Non-pigmented ciliary epithelial cell (primary cell): Measurements from ENCODE around the gene CLEC20A.

Experiments used
- DNase-seq: peaks from one replicate; pipeline ENCODE4 v3.0.0-alpha.2; 2010; ENCODE audit warnings: low read depth

The CLEC20A gene

DNA sequence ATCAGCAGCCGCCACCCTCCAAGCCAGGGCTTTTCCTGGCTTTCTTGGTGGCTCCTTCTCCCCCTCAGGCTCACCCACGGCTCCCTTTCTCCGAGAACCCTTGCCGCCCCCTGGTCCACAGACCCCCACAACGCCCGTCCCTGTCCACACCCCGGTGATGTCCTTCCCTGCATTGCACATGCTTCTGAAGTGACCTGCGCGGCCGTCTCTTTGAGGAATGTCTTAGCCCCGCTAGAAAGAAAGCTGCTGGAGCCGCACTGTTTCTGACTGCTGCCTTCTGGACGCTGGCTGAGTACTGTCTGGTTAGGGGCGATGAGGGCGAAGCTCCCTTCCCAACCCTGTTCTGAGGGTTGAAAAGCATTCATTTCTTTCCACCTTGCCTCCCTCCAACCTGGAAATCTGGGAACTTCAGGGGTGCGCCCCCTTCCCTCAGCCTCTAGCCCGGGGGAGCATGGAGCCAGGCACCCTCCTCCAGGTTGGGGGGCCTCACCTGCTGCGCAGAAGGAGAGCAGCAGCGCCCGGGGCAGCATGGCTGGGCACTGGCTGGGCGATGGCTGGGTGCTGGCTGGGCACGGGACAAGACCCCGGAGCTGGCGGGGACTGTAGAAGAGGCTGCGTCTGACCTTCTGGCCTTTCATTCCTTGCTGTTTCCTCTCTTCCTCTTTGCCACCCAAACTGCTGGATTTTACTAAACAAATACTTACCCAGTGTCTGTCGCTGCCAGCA is at the start of gene CLEC20A:
Gene CLEC20A, minus strand, starts transcription at position 555 of the 726 bp plus-strand sequence. Its CDS starts 25 bp downstream, at position 530.
- no peak for DNase-seq

DNA sequence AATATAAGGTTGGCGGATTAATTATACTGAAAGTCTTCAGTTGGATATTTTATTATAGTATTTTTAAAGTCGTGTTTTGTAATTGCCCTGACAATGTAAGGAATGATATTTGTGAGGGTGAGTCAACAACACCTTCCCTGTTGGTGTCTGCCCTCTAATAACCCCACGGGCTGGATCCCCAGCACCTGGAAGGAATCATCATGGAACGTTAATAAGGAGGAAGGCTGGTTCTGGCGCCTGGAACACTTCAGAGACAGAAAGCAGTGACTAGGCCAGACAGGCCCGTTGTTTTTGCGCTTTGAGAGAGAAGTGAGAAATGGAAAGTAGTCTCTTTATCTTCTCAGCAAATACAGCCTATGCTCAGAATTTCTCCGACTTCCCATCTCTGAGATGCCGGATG is 47.8 kb upstream of the CLEC20A start:
- DNase-seq, result no peak

DNA sequence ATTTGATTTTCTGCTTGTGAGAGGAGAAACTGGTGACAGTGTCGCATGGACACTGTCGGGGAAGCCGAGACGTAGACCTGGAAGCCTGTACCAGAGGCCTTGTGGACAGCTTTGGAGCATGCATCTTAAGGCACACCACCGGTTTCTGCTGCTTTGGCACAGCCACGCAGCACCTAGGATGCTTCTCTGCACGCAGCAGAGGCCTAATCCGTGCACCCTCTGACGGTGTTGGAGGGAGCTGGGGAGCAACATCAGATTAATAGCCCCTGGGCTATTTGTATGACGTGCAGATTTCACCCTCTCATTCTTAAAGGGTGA is 46.5 kb upstream of the CLEC20A start:
- no peak for DNase-seq

DNA sequence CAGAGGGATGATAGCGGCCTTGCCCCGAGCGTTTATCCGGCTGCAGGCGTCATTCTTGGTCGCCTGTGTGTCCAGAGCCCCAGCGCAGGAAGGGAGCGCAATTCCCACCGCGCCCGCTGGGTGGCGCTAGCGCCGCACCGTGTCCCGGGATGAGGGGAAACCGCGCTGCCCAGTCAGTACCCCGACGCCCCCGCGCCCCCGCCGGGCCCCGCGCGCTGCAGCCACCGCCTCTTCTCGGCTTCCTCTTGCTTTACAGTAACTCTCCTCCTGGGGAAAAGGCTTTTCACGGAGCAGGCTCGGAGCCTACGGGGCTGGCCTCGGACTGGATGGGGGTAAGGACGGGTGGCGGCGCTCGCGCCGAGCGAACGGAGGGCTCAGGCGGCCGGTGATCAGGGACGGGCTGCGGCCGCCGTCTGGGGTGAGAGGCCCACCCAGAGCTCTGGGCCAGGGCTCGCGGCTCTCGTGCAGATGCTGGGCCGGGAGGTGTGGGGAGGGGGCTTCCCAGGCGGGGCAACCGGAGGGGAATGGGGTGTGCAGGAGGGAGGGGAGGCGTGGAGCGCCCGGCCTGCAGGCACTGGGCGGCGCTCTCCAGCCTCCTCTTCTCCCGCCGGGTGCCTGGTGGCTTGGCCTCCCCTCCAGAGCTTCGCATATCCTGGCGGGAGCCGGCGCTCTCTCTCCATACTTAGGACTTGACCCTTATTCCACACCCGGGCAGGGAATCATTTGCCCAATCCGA is 46.0 kb upstream of the CLEC20A start:
- DNase-seq, result no peak

DNA sequence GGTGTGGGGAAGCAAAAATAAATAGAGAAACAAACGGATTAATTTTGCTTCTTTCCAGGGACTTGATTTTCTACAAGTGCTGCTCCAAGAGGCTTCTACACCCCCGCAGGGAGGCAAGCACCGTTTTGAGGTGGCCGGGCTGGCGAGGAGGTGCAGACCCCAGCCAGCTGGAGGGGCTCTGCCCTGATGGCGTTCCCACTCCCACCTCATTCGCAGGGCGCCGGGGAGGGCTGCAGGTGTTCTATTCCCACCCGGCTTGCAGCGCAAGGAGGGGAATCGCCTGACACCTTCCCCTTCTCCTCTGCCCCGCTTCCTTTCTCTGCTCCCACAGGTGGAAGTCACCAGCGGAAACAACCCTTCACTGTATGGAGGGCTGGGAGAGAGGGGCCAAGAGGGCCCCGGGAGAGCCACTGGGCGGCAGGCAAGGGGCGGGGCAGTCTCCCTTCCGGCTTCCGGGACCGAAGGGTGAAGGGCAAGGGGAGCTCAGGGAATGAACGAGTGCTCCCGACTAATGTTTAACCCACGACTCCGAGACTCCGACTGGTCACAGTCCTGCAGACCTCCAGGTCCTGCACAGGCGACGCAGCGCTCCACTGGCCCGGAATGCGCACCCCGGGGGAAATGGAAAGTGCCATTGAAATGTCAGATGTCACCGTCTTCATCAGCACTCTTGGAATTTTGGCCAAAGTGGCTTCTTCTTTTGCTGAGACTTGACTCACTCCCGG is 45.2 kb upstream of the CLEC20A start:
- DNase-seq, result no peak

DNA sequence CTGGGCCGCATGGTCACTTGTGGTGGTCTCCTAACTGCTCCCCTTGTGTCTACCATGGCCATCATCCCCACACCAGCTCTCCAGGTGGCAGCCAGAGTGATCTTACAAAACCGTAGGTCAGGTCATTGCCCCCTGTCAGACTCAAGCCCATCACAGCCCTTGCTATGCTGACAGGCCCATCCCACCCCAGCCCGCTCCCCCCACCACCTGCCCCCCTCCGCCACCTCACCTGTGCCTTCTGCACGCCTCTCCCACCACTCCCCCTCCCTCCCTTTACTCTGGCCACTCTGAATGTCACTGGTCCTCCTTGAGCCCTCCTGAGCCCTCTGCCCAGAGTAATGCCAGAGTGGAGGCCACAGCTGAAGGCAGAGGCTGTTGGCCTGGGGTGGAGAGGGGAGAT is 44.6 kb upstream of the CLEC20A start:
- no peak for DNase-seq

DNA sequence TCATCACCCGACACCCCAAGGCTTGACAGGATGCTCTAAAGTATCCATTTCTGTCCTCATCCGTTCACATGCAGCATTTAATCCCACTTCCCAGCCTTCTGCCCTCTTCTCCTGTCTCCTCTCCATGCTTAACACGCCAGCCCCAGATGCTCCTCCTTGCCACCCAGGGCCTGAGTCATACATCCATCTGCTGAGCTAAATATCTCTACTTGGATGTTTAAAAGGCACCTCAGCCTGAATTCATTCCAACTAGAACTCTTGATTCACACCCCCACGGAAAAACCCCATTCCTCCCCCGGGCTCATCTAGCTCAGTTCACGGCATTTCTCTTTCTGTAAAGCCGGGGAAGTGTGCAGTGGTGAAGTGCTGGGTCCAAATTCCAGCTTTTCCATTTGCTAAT is 43.9 kb upstream of the CLEC20A start:
- DNase-seq, result no peak

DNA sequence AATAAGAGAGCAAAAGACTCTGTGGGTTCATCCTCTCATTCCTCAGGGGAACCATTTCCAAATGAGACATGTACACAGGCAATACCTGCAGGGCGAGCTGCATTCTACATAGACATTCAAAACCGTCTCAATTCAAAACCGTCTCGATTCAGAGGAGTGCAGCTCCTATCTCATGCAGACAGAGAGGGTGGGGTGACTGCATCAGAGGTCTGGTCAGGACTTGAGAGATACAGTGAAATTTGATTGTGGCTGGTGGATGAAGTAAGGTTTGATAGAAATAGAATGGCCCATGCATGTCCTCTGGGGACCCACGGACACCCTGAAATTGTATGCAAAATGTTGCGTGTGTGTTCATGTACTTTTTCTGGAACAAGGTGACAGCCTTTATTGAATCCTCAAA is 43.4 kb upstream of the CLEC20A start:
- DNase-seq, result no peak

DNA sequence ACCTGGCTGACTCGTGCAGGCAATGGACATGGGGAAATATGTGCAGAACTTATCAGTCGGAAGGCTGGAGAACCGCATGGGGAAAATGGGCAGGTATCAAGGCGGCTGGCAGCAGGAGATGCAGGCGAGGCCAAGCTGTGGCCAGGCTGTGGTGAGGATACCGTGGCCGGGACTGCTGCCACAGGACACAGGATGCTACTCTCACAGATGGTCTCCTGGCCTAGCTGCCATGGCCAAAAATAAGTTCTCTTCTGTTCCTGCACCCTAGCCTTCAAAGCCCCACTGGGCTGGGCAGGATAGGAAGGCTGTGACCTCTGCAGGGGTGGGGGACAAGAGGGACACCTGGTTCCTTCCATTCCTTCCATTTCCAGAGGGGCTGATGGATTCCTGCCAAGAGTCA is 42.5 kb upstream of the CLEC20A start:
- DNase-seq, result no peak

DNA sequence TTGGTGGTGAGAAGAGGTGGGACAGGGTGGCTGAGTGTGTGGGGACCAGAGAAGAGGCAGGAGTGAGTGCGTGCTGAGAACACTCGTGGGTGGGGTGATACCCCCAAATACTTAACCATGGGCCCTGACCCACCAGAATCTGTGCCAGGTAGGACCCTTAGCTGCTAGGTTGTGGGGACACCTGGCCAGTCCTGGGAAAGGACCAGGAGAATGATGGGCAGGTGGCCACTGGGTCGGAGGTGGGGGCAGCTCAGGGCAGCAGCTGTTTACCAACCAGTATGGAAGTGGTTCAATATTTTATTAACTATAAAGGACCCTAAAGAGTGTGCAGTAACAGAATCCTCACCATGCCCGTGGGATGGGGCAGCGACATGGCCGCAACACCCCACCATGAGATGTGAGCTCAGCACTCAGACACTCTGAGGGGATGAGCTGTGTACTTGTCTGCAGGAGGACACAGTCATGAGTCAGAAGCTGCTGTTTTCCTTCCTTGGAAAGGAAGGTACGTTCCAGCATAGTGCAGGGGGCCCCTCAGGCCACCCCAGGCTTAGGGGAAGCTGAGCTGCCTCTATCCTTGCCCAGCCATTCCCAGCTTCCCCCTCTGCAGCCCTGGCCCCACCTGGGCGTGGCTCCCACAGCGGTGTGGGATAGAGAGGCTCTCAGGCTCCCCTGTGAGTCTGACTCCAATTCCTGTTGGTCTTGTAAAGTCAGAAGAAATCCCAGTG is 41.6 kb upstream of the CLEC20A start:
- no peak for DNase-seq

DNA sequence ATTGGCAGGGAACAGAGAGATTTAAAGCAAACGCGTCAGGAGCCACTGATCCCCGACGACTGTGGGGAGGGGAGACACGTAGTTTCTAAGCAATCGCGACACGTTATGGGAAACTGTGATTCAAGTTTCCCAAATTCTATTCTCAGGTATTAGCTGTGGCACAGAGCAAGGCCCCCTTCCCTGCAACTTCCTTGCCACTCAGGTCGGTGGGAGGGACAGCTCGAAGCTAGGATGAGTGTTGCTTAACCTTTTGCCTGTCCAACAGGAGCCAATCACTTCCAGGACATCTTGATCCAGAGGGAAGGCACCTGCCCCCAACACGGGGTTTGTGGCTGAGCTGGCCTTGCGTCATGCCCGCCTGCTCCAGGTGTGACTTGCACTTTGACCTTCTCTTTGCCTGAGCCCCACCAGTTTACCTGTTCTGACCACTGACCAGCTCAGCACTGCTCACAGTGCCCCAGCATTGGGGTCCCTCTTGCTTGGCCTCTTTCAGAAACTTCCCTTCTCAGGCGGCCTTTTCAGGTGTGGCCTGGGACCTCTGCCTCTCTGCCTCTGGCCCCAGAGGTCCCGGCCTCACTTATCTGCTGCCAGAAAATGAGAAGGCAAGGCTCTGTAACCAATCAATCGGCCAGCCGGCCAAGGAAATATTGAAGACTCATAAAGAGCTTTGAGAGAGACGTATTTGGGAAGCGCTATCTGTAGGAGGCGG is 40.8 kb upstream of the CLEC20A start:
- DNase-seq, result no peak

DNA sequence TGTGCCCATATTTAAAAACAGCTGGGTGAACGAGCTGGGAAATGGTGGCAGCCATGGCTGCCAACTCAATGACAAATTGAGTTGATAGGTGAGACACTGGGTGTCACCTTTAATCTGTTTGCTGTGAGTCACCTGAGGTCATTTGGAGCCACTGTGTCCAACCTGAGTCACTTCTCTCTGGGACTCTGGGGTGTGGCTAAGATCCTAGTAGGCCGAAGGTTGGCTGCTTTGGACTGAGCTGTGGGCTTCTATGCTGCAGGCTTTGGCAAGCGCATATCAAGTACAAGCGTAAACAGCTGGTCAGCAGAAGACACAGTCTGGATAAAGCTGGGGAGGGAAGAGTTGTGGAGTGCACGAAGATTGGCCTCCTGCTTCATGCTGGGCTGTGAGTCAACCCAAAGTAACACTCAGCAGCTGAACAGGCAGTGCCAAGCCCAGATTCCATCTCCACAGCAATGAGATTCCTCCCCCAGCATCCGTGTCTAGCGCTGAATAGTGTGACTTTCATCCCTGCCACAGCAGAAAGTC is 40.1 kb upstream of the CLEC20A start:
- peak; percentile 94 for DNase-seq

DNA sequence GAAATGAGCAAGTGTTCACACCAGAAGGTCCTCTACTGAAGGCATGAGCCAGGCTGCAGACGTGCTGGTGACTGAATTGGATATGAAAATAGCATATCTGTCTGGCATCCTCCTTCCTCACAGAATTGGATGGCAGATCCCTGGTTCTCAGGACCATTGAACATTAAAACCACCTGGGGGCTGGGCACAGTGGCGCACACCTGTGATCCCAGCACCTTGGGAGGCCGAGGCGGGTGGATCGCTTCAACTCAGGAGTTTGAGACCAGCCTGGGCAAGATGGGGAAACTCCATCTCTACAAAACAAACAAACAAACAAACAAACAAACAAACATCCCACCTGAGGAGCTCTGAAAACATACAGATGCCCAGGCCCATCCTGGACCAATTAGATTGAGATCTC is 39.6 kb upstream of the CLEC20A start:
- DNase-seq, result no peak

DNA sequence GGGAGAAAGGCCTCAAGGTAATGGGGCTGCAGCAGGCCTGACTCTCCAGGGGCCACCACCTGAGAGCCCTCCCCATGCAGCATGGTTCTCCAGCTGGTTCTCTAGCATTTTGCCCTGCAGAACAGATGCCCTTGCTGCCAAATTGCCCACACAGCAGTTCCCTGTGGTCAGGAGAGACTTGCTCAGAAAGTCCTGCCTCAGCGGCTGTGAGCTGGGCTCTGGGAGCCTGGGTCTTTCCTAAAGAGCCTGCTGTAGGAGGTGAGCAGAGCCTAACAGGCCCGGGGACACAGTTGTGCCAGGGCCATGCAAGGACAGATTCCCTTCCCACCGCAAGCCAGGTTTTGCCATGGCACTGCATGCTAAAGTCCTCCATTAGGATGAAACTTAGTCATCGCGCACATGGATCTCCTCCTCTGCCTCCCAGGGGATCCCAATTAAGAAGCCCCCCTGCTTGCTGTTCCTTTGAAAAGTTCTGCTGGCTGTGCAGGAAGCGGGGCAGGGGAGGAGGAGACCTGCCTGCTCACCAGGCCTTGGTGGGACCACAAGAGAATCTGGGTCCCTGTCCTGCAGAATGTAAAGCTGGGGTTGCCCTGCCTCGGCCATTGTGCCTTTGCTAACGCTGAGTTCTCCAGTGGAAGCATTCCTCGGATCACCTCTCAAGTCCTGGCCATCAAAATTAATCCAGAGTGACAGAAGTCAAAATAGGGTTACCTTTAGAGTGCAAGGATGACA is 37.5 kb upstream of the CLEC20A start:
- DNase-seq, result no peak

DNA sequence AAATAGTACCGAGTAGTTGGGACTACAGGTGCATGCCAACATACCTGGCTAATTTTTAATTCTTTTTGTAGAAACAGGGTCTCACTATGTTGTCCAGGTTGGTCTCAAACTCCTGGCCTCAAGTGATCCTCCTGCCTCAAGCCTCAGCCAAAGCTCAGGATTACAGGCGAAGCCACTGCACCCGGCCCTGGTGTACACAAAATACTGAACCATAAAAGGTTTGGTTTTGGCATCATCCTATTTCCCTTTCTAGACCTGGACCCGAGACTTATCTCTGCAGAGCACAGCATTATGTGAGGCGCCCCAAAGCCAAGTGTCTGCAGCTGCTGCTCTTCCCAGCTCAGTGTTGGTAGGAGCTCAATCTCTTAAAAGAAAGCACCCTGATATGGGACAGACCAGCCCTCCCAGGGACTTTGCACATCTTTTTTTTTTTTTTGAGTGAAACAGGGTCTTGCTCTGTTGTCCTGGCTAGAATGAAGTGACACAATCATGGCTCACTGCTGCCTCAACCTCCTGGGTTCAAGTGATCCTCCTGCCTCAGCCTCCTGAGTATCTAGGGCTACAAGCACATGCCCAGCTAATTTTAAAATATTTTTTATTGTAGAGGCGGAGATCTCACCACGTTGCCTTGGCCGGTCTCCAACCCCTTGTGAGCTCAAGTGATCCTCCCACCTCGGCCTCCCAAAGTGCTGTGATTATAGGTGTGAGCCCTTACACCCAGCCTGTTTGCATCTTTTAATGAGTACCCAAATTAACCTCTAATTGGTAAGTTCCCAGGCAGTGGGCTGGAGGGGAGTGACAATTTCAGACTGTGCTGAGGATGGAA is 36.6 kb upstream of the CLEC20A start:
- DNase-seq, result no peak

DNA sequence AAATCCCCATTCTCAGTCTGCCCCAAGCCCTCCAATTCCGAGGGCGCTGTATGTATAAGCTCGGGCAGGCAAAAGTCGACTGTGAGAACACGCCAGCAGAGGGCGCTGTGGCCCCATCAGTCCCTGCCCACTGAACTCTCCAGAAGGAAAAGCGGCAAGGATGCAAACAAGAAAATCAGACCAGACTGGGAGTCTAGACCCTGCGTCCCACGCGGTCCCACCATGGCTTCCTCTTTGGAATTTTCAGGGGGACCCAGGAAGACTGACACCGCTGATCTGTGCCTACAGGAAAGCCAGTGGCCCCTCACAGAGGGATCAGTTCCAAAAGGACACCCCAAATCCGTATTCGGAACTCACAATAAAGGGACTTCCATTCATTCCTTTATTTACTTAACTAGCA is 35.6 kb upstream of the CLEC20A start:
- no peak for DNase-seq

DNA sequence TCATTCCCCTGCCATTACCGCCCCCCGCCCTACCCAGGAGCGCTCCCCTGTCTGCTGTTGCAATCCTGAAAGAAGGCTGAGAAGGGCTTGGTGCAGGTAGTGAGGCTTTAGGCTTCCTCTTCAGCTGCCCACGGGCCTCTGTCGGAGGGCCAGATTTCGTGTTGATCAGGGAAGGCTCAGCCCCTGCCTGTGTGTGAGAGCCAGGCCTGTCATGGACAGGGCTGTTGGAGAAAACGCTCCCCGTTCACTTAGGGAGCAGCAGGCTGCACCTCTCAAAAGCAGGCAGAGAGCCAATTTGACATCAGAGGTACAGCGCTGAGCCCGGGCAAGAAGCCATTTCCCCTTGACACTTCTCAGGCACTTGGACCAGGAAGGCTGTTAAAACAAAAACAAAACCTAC is 35.1 kb upstream of the CLEC20A start:
- DNase-seq, result no peak

DNA sequence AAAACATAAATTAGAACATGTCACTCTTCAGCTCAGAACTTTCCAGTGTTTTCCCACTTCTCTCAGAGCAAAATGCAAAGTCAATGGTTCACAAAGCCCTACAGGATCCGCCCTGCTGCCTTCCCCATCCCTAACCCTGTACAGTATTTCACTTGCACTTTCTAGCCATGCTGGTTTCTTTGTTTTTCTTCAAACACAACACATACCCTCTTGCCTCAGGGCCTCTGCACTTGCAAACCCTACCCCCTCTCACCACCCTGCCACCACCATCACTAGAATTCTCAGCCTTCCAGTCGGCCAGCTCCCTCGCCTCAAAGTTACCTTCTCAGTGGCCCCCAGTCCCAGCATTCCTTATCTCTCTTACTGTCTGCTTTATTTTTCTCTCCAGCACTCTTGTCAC is 33.7 kb upstream of the CLEC20A start:
- no peak for DNase-seq

DNA sequence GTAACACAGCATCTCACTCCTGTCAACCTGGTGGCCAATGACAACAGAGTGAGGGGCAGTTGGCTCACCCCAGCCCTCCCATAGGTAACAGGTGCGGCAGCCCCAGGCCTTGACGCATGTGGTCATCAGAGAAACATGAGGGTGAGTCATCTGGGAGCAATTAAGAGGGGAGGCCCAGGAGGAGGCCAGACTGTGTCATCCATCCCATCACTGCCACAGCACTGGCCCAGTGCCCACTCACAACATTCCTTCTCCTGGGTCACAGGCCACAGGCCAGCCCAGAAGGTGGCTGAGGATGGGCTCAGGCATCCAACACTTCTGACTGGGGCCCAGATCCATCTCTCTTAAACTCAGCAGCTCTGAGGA is 33.3 kb upstream of the CLEC20A start:
- DNase-seq, result no peak

DNA sequence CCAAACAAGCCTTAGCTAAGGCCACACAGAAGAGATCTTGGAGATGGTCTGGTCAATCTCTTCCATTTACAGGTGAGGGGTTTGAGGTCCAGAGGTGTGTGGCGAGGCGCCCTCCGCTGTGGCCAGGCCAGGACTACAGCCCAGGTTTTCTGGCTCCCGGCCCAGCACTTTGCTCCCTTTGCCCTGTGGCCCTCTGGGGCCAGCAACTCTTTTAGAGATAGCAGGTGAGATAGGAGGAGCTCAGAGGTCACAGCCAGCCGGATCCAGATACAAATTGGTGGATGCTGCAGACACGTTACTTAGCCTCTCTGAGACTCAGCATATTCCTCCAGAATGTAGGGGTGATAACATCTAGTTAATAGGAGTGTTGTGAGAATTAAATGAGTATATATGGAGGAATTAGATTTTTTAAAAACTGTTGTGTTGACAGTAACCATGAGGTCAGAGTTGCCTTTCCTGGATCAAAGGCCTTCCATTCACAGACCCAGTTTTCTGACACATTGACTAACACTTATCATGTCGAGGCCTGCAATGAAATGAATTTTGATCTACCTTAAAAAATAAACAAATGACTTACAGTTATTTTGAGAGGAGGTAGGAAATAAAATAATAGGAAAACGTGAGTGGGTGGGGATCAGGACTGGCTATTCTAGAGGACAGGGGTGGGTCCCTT is 32.7 kb upstream of the CLEC20A start:
- no peak for DNase-seq
